Esophagus squamous epithelium (tissue), 5 donors: Measurements from ENCODE around the gene LIPC. TPM values are rescaled to one million over a fixed set of nuclear protein-coding genes. Genes with fewer than 3 reads are reported as not detected.

Experiments
- DNase-seq: peaks from one replicate; lab custom pipeline; 2025; lab: John Stamatoyannopoulos, UW
- H3K27ac ChIP-seq, 4 donors: fragments of 200-600 bp; sonication (generic); one replicate each; pipeline ENCODE4 v1.5.1; 2016 to 2019; ENCODE audit warnings: mild to moderate bottlenecking in 1 of 4
- H3K27me3 ChIP-seq, 4 donors: fragments of 200-600 bp; sonication (generic); 1 replicate in 3 of 4; 2 replicates in 1 of 4; pipeline versions ENCODE4 v1.5.1 to v1.6.0; 2017 to 2021; ENCODE audit warnings: antibody characterized with exemption in 1 of 4
- H3K36me3 ChIP-seq, 3 donors: fragments of 200-600 bp; sonication (generic); one replicate each; pipeline ENCODE4 v1.5.1; 2016 to 2019
- H3K4me1 ChIP-seq, 3 donors: fragments of 200-600 bp; sonication (generic); one replicate each; pipeline ENCODE4 v1.5.1; 2017 to 2019
- H3K4me3 ChIP-seq, 4 donors: fragments of 200-600 bp; sonication (generic); 1 replicate in 3 of 4; 2 replicates in 1 of 4; pipeline ENCODE4 v1.5.1; 2016 to 2019; ENCODE audit warnings: mild to moderate bottlenecking in 2 of 4, moderate library complexity in 1 of 4
- H3K9me3 ChIP-seq, 3 donors: fragments of 200-600 bp; sonication (generic); one replicate each; pipeline ENCODE4 v1.5.1; 2016 to 2019
- CTCF ChIP-seq, 6 experiments: fragments of 450-650 bp in 4 of 6; fragments of 200-600 bp in 2 of 6; sonication (generic) in 2 of 6; IDR thresholded peaks; one replicate each; pipeline ENCODE4 v1.5.1; 2016 to 2019; ENCODE audit warnings: antibody characterized with exemption in 6 of 6, mild to moderate bottlenecking in 4 of 6, moderate library complexity in 4 of 6
- POLR2A ChIP-seq, 4 donors: fragments of 450-650 bp; IDR thresholded peaks; one replicate each; pipeline ENCODE4 v1.6.1; 2017; ENCODE audit warnings: antibody characterized with exemption in 4 of 4, mild to moderate bottlenecking in 4 of 4, moderate library complexity in 3 of 4
- WGBS, 2 donors: methylation state at CpG; one replicate each; pipeline ENCODE4 v1.1.5; 2018; 5-methylcytosine and 5-hydroxymethylcytosine counted together
- intact Hi-C: fragments of 100-400 bp; cut with DNase I; formaldehyde crosslinking; loops from one replicate; pipeline ENCODE4 v1.15.0; 2022
- total RNA-seq, 4 donors: library from RNA; depleted of rRNA; stranded (reverse); fragments of >200 nt; gene quantifications; one replicate each; pipeline ENCODE4 v1.1.0, GENCODE V29; 2016
- donor health status: DM: yes; HTN: yes; CAD: no.

The LIPC gene
- total RNA-seq, 4 donors from 2014 or later, result 0.27 to 1.1 (median 0.38) TPM; not detected in 1

GRCh38 chr15:58527573-58528187 is 95.9 kb downstream of the LIPC start:
- H3K4me3 ChIP-seq, result no peak overlapping the region
- H3K27me3 ChIP-seq, result no peaks in the 10 kb centered on the region
- WGBS, 2 donors, result 64 to 100% methylated on average over 3 to 5 of the region's 9 CpGs
- no peaks in the 10 kb centered on the region for H3K9me3 ChIP-seq
- H3K4me1 ChIP-seq, result peaks cover 7 to 48% (median 33%) of the 10 kb centered on the region in 3 donors
- DNase-seq, result no peak
- no peaks in the 10 kb centered on the region for H3K36me3 ChIP-seq
- intact Hi-C loops, result no loop called here
- no peak for TF ChIP-seq CTCF (IDR thresholded peaks at IDR 0.05)
- no peak for TF ChIP-seq POLR2A (IDR thresholded peaks at IDR 0.05)
- H3K27ac ChIP-seq, result no peak overlapping the region

GRCh38 chr15:58528188-58528870 is 96.5 kb downstream of the LIPC start:
- DNase-seq, result no peak
- no peaks in the 10 kb centered on the region for H3K27me3 ChIP-seq
- intact Hi-C loops, result no loop called here
- WGBS, 2 donors, result 45 to 46% methylated on average over 12 of the region's 12 CpGs
- H3K4me3 ChIP-seq, result no peak overlapping the region
- TF ChIP-seq CTCF (IDR thresholded peaks at IDR 0.05) (no peak), POLR2A (IDR thresholded peaks at IDR 0.05) (no peak)
- H3K36me3 ChIP-seq, result no peaks in the 10 kb centered on the region
- peaks cover 4 to 42% (median 27%) of the 10 kb centered on the region in 3 donors for H3K4me1 ChIP-seq
- H3K9me3 ChIP-seq, result no peaks in the 10 kb centered on the region
- H3K27ac ChIP-seq, result no peak overlapping the region

- Histone ChIP-seq H3K4me1 (peaks cover 4 to 35% (median 20%) of the 10 kb centered on the region in 3 donors), H3K9me3 (no peaks in the 10 kb centered on the region), H3K36me3 (no peaks in the 10 kb centered on the region), H3K27ac (peak overlapping the region in 1 of 4 donors; percentile 11), H3K4me3 (no peak overlapping the region), H3K27me3 (no peaks in the 10 kb centered on the region)
- TF ChIP-seq POLR2A (IDR thresholded peaks at IDR 0.05), result no peak
- no peak for TF ChIP-seq CTCF (IDR thresholded peaks at IDR 0.05)
- 28 to 38% methylated on average over 2 of the region's 2 CpGs for WGBS, 2 donors
- intact Hi-C loops, result no loop called here
- no peak for DNase-seq
These were observed 97.2 kb downstream of the LIPC start for GRCh38 chr15:58529041-58529440.

- H3K27ac ChIP-seq, result no peak overlapping the region
- H3K27me3 ChIP-seq, result no peaks in the 10 kb centered on the region
- DNase-seq, result no peak
- 94 to 100% methylated on average over 3 to 6 of the region's 7 CpGs for WGBS, 2 donors
- no peaks in the 10 kb centered on the region for H3K36me3 ChIP-seq
- no peaks in the 10 kb centered on the region for H3K9me3 ChIP-seq
- TF ChIP-seq POLR2A (IDR thresholded peaks at IDR 0.05) (no peak), CTCF (IDR thresholded peaks at IDR 0.05) (no peak)
- H3K4me1 ChIP-seq, result peaks cover 4 to 33% (median 15%) of the 10 kb centered on the region in 3 donors
- no peak overlapping the region for H3K4me3 ChIP-seq
- intact Hi-C loops, result no loop called here
These were observed 98.3 kb downstream of the LIPC start for GRCh38 chr15:58530056-58530590.

GRCh38 chr15:58532126-58532525 is 100.3 kb downstream of the LIPC start:
- H3K4me3 ChIP-seq, result no peak overlapping the region
- no peaks in the 10 kb centered on the region for H3K9me3 ChIP-seq
- H3K4me1 ChIP-seq, result peaks cover 4 to 17% (median 12%) of the 10 kb centered on the region in 3 donors
- no peak for DNase-seq
- intact Hi-C loops, result no loop called here
- no peak overlapping the region for H3K27ac ChIP-seq
- no peaks in the 10 kb centered on the region for H3K27me3 ChIP-seq
- no peaks in the 10 kb centered on the region for H3K36me3 ChIP-seq
- no peak for TF ChIP-seq POLR2A (IDR thresholded peaks at IDR 0.05)
- no peak for TF ChIP-seq CTCF (IDR thresholded peaks at IDR 0.05)
- WGBS, 2 donors, result 92 to 97% methylated on average over 3 of the region's 3 CpGs
